Mammary epithelial cell (primary cell): ENCODE data around the gene CDKN1A.

Experiments
- EZH2 ChIP-seq: IDR thresholded peaks from 2 replicates; pipeline ENCODE4 v1.6.1; 2012; ENCODE audit warnings: low read length, inconsistent platforms, borderline replicate concordance
- TF ChIP-seq, protein P1 (sequence below), 2 donors: IDR thresholded peaks in 1 of 2; conservative IDR thresholded peaks in 1 of 2; 2 replicates each; pipeline ENCODE4 v1.5.1; 2011 to 2012; ENCODE audit warnings: inconsistent platforms in 2 of 2, low read length in 2 of 2, mild to moderate bottlenecking in 2 of 2, control low read depth in 1 of 2, low read depth in 1 of 2; ENCODE audit not compliant: insufficient read depth in 1 of 2; ENCODE audit errors: extremely low read depth in 1 of 2

DNA sequence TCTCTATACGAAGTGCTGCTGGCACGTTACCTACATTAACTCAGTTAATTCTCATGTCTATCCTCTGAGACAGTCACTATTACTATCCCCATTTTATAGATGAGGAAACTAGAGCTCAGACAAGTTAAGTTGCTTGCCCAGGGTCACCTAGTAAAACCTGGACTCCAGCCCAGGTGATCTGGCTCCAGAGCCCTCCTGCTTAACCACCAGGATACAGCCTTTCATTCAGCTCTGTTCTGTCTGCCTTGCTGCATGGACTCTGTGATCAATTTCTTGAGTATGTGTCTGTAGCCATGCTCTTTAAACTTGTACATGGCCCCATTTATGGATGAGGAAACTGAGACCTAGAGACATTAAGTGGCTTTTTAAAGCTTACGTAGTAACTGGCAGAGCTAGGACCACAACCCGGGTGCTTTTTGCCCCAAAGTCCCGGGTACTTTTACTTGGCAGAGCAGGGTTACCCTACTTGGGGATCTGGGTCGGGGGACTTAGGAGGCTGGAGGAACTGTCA is 4.7 kb downstream of the CDKN1A start:
- TF ChIP-seq, protein P1, sequence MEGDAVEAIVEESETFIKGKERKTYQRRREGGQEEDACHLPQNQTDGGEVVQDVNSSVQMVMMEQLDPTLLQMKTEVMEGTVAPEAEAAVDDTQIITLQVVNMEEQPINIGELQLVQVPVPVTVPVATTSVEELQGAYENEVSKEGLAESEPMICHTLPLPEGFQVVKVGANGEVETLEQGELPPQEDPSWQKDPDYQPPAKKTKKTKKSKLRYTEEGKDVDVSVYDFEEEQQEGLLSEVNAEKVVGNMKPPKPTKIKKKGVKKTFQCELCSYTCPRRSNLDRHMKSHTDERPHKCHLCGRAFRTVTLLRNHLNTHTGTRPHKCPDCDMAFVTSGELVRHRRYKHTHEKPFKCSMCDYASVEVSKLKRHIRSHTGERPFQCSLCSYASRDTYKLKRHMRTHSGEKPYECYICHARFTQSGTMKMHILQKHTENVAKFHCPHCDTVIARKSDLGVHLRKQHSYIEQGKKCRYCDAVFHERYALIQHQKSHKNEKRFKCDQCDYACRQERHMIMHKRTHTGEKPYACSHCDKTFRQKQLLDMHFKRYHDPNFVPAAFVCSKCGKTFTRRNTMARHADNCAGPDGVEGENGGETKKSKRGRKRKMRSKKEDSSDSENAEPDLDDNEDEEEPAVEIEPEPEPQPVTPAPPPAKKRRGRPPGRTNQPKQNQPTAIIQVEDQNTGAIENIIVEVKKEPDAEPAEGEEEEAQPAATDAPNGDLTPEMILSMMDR (conservative IDR thresholded peaks at IDR 0.05 in 1 of 2, IDR thresholded peaks at IDR 0.05 in 1 of 2; ENCODE audit: extremely low read depth in 1 of 2, insufficient read depth in 1 of 2, low read depth in 1 of 2, low read length in 2 of 2): no peak
- TF ChIP-seq EZH2: no peak
